ENCODE results near the gene GNPTG.

GRCh38 chr16:1361685-1362360 lies 10.1 kb downstream of the GNPTG start:
- no peak for TF ChIP-seq EZH2phosphoT487 (IDR thresholded peaks at IDR 0.05; ENCODE audit: borderline replicate concordance, low read depth)
- TF ChIP-seq MXI1 (IDR thresholded peaks at IDR 0.05; ENCODE audit: low read depth, low read length) = no peak
- TF ChIP-seq, protein P1, sequence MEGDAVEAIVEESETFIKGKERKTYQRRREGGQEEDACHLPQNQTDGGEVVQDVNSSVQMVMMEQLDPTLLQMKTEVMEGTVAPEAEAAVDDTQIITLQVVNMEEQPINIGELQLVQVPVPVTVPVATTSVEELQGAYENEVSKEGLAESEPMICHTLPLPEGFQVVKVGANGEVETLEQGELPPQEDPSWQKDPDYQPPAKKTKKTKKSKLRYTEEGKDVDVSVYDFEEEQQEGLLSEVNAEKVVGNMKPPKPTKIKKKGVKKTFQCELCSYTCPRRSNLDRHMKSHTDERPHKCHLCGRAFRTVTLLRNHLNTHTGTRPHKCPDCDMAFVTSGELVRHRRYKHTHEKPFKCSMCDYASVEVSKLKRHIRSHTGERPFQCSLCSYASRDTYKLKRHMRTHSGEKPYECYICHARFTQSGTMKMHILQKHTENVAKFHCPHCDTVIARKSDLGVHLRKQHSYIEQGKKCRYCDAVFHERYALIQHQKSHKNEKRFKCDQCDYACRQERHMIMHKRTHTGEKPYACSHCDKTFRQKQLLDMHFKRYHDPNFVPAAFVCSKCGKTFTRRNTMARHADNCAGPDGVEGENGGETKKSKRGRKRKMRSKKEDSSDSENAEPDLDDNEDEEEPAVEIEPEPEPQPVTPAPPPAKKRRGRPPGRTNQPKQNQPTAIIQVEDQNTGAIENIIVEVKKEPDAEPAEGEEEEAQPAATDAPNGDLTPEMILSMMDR (IDR thresholded peaks at IDR 0.05) = no peak
- TF ChIP-seq TEAD4 (IDR thresholded peaks at IDR 0.05; ENCODE audit: borderline replicate concordance, insufficient read depth) = no peak
- no peak for TF ChIP-seq MAX (IDR thresholded peaks at IDR 0.05; ENCODE audit: low read depth)
- TF ChIP-seq POLR2AphosphoS5 (IDR thresholded peaks at IDR 0.05; ENCODE audit: low read depth, low read length) = no peak
- no peak for TF ChIP-seq TCF12 (IDR thresholded peaks at IDR 0.05)
- TF ChIP-seq YY1 (IDR thresholded peaks at IDR 0.05; ENCODE audit: low read depth) = no peak
- TF ChIP-seq FOSL2 (IDR thresholded peaks at IDR 0.05; ENCODE audit: borderline replicate concordance, low read depth) = no peak
